Cortex of kidney (tissue), 1 donor: ENCODE data around the gene HDGF.

Source experiments
- DNase-seq: peaks from one replicate; lab custom pipeline; 2025; lab: John Stamatoyannopoulos, UW

Gene HDGF

GRCh38 chr1:156698995-156699394 is 52.5 kb downstream of the HDGF start:
- DNase-seq, result no peak

- no peak for DNase-seq
Observed at GRCh38 chr1:156697481-156697880, 54.0 kb downstream of the HDGF start.

GRCh38 chr1:156696755-156697154 is 54.7 kb downstream of the HDGF start:
- no peak for DNase-seq

GRCh38 chr1:156694690-156694962 is 56.8 kb downstream of the HDGF start:
- no peak for DNase-seq

- DNase-seq, result no peak
Observed at GRCh38 chr1:156693848-156694689, 57.4 kb downstream of the HDGF start.

- no peak for DNase-seq
Observed at GRCh38 chr1:156692925-156693847, 58.3 kb downstream of the HDGF start.

GRCh38 chr1:156692441-156692924 is 59.0 kb downstream of the HDGF start:
- DNase-seq, result no peak
